ENCODE measurements around the gene KRTAP12-3.

- TF ChIP-seq CTCF (IDR thresholded peaks at IDR 0.05) (no peak), EP300 (IDR thresholded peaks at IDR 0.05) (no peak), POLR2A (IDR thresholded peaks at IDR 0.05) (no peak), POLR2AphosphoS5 (IDR thresholded peaks at IDR 0.05) (no peak)
Measured at GRCh38 chr21:44677881-44678280, 20.1 kb downstream of the KRTAP12-3 start.

Data from upper lobe of left lung (tissue), 4 donors.